K562 (cell line): ENCODE results near the gene PTOV1. TPM values are rescaled to one million over a fixed set of nuclear protein-coding genes. Genes with fewer than 3 reads are reported as not detected.
A peak's percentile ranks its signal among the peaks of the same experiment; 100 is the strongest.

Experiments used
- CEBPG ChIP-seq, 3 experiments: fragments of 200-800 bp in 1 of 3; sonication (Bioruptor generic) in 1 of 3; sonication (generic) in 1 of 3; formaldehyde crosslinking in 1 of 3; IDR thresholded peaks in 2 of 3; conservative IDR thresholded peaks in 1 of 3; 2 replicates each; pipeline versions ENCODE4 v1.6.1 to v1.8.0; 2016 to 2022; ENCODE audit warnings: missing compliant biosample characterization in 2 of 3, missing genetic modification characterization in 2 of 3, mild to moderate bottlenecking in 1 of 3, missing genetic modification reagents in 1 of 3
- CREB3L1 ChIP-seq: fragments of 450-650 bp; IDR thresholded peaks from 2 replicates; pipeline ENCODE4 v1.6.1; 2014; ENCODE audit warnings: low read depth, mild to moderate bottlenecking, moderate library complexity, borderline replicate concordance
- DACH1 ChIP-seq: fragments of 450-650 bp; IDR thresholded peaks from 2 replicates; pipeline ENCODE4 v1.6.1; 2018; ENCODE audit not compliant: partially characterized antibody
- E4F1 ChIP-seq: fragments of 250-450 bp; sonication (Bioruptor Pico); IDR thresholded peaks from 2 replicates; pipeline ENCODE4 v1.5.0; 2021; ENCODE audit warnings: mild to moderate bottlenecking, borderline replicate concordance
- EZH2 ChIP-seq: IDR thresholded peaks from 2 replicates; pipeline ENCODE4 v1.6.1; 2012; ENCODE audit warnings: low read depth, mild to moderate bottlenecking, inconsistent platforms, low read length, borderline replicate concordance
- REST ChIP-seq, 2 experiments: fragments of 450-650 bp; formaldehyde crosslinking in 1 of 2; IDR thresholded peaks; 2 replicates each; pipeline versions ENCODE4 v1.4.0 to v1.6.1; 2014 to 2020; ENCODE audit warnings: mild to moderate bottlenecking in 2 of 2, borderline replicate concordance in 1 of 2, low read depth in 1 of 2
- SMARCA5 ChIP-seq: fragments of 450-650 bp; IDR thresholded peaks from 2 replicates; pipeline ENCODE4 v1.6.1; 2016
- SMC3 ChIP-seq: conservative IDR thresholded peaks from 2 replicates; pipeline ENCODE4 v1.6.1; 2011; ENCODE audit warnings: low read depth, low read length, improper control_type of control experiment; ENCODE audit not compliant: insufficient read depth
- ZBTB9 ChIP-seq: fragments of 450-650 bp; formaldehyde crosslinking; IDR thresholded peaks from 2 replicates; pipeline ENCODE4 v1.4.0; 2020; ENCODE audit warnings: mild to moderate bottlenecking, moderate library complexity
- ZNF324 ChIP-seq: fragments of 250-450 bp; sonication (Bioruptor Pico); IDR thresholded peaks from 2 replicates; pipeline ENCODE4 v1.4.0; 2020; ENCODE audit warnings: mild to moderate bottlenecking
- ZNF589 ChIP-seq: fragments of 200-800 bp; sonication (Bioruptor generic); IDR thresholded peaks from 2 replicates; pipeline ENCODE4 v1.6.1; 2016; ENCODE audit warnings: low read depth, missing genetic modification characterization, missing compliant biosample characterization
- polyA plus RNA-seq, 8 experiments: library from polyadenylated mRNA; depleted of rRNA in 4 of 8; stranded (reverse) in 5 of 8; unstranded in 3 of 8; fragments of >200 nt; fragmentation: Nextera tagmentation in 2 of 8; fragmentation: Illumina TruSeq in 1 of 8; extraction: Ambion mirVana in 2 of 8; extraction: Trizol in 1 of 8; gene quantifications; 2 replicates each; pipeline versions ENCODE4 v1.2.1 to v1.2.3, GENCODE V29; 2011 to 2014; ENCODE audit warnings: inconsistent platforms in 1 of 8, missing spikeins in 1 of 8
- total RNA-seq, 7 experiments: library from RNA; depleted of rRNA in 6 of 7; stranded (reverse); fragments of >200 nt in 6 of 7; fragmentation: Illumina TruSeq in 2 of 7; extraction: Trizol in 2 of 7; gene quantifications; 2 replicates each; pipeline versions ENCODE4 v1.2.1 to v1.2.3, GENCODE V29; 2011 to 2021; ENCODE audit warnings: low replicate concordance in 1 of 7

The PTOV1 gene
- total and polyA plus RNA-seq, 9 of the 15 experiments (the other 6 are each of a cell fraction or from before 2014, with no cell fraction given), result 4.9 to 169 (median 43.5) TPM

- TF ChIP-seq REST (IDR thresholded peaks at IDR 0.05; ENCODE audit: borderline replicate concordance), result no peak
- TF ChIP-seq REST (CRISPR knock-in tag; IDR thresholded peaks at IDR 0.05; ENCODE audit: low read depth), result 0 out of 2 replicates have a peak, but pooled peaks have one; percentile 15
- TF ChIP-seq DACH1, result no peak
- TF ChIP-seq ZBTB9 (CRISPR knock-in tag), result peak; percentile 13
- no peak for TF ChIP-seq E4F1
- peak; percentile 93 for TF ChIP-seq CEBPG (CRISPR knock-in tag; IDR thresholded peaks at IDR 0.05)
- TF ChIP-seq CEBPG (tag; conservative IDR thresholded peaks at IDR 0.05 in 1 of 2, IDR thresholded peaks at IDR 0.05 in 1 of 2), result peak; percentile 80 to 91
- TF ChIP-seq ZNF324, result 0 out of 2 replicates have a peak, but pooled peaks have one; percentile 23
- peak; percentile 82; the same call in 1 of the 2 replicates for TF ChIP-seq ZNF589
- peak; percentile 76; the same call in 1 of the 2 replicates for TF ChIP-seq SMARCA5
- TF ChIP-seq SMC3, result no peak
- TF ChIP-seq CREB3L1, result peak; percentile 16; the same call in 1 of the 2 replicates
- no peak for TF ChIP-seq EZH2
These were observed 25.6 kb downstream of the PTOV1 start (continued) for GRCh38 chr19:49876422-49877019.
